IMR-90 (cell line): ENCODE measurements around the gene RABGGTA. TPM values are rescaled to one million over a fixed set of nuclear protein-coding genes. Genes with fewer than 3 reads are reported as not detected.

Source experiments
- ATAC-seq: fragments of 200-7000 bp; cut with Tn5 transposase; 2 replicates; pipeline ENCODE4 v1.9.1; 2020; ENCODE audit warnings: low read depth, mild to moderate bottlenecking, moderate library complexity
- BruUV-seq: library from RNA; stranded (reverse); fragments of 400-500 nt; replicated peaks from 2 replicates; lab custom pipeline; 2021; lab: Mats Ljungman, UMichigan
- CTCF ChIA-PET: fragments of 300-600 bp; formaldehyde crosslinking; extraction: SDS; loops from one replicate; lab custom pipeline; 2021; ENCODE audit warnings: antibody characterized with exemption; lab: Yijun Ruan, JAX
- POLR2A ChIA-PET: fragments of 300-600 bp; sonication (Branson Sonifier 250); formaldehyde crosslinking; loops from one replicate; lab custom pipeline; 2022; ENCODE audit warnings: antibody characterized with exemption; ENCODE audit not compliant: unreplicated experiment; lab: Charles Lee
- DNase-seq: peaks from one replicate; pipeline ENCODE4 v3.0.0; 2013
- H2AFZ ChIP-seq: replicated peaks from 2 replicates; pipeline ENCODE3; 2013; ENCODE audit warnings: low read length, mild to moderate bottlenecking; ENCODE audit not compliant: poor library complexity
- H2AK5ac ChIP-seq: 2 replicates; pipeline ENCODE4 v1.6.1; 2013; ENCODE audit warnings: low read depth, low read length, inconsistent platforms
- H2AK9ac ChIP-seq: replicated peaks from 2 replicates; pipeline ENCODE3; 2013; ENCODE audit warnings: mild to moderate bottlenecking, low read depth, low read length, moderate library complexity; ENCODE audit not compliant: poor library complexity
- H2BK120ac ChIP-seq: 2 replicates; pipeline ENCODE4 v1.6.1; 2013; ENCODE audit warnings: low read depth, low read length, inconsistent platforms
- H2BK15ac ChIP-seq: 3 replicates; pipeline ENCODE4 v1.6.1; 2013; ENCODE audit warnings: low read depth, low read length, inconsistent platforms
- H2BK20ac ChIP-seq: 2 replicates; pipeline ENCODE4 v1.6.1; 2013; ENCODE audit warnings: low read depth, mild to moderate bottlenecking, inconsistent platforms, low read length, moderate library complexity
- H2BK5ac ChIP-seq: 2 replicates; pipeline ENCODE4 v1.6.1; 2013; ENCODE audit warnings: mild to moderate bottlenecking, low read depth, low read length, inconsistent platforms; ENCODE audit not compliant: poor library complexity, severe bottlenecking
- H3K14ac ChIP-seq: replicated peaks from 2 replicates; pipeline ENCODE4 v1.6.1; 2013; ENCODE audit warnings: low read depth, low read length, inconsistent platforms
- H3K18ac ChIP-seq: 2 replicates; pipeline ENCODE4 v1.6.1; 2013; ENCODE audit warnings: low read depth, low read length, control low read depth
- H3K23ac ChIP-seq: 2 replicates; pipeline ENCODE4 v1.6.1; 2013; ENCODE audit warnings: low read depth, low read length, inconsistent platforms
- H3K27ac ChIP-seq: 2 replicates; pipeline ENCODE4 v1.5.1; 2013; ENCODE audit warnings: mild to moderate bottlenecking, control low read depth, low read length; ENCODE audit not compliant: insufficient read depth
- H3K27me3 ChIP-seq: 2 replicates; pipeline ENCODE4 v1.6.1; 2013; ENCODE audit warnings: low read length; ENCODE audit not compliant: control insufficient read depth, insufficient read depth
- H3K36me3 ChIP-seq: 2 replicates; pipeline ENCODE4 v1.6.1; 2013; ENCODE audit warnings: low read length, mixed read lengths; ENCODE audit not compliant: control insufficient read depth, insufficient read depth
- H3K4ac ChIP-seq: 2 replicates; pipeline ENCODE4 v1.6.1; 2013; ENCODE audit warnings: low read depth, low read length, inconsistent platforms
- H3K4me1 ChIP-seq: 2 replicates; pipeline ENCODE4 v1.6.1; 2013; ENCODE audit warnings: low read length, mixed read lengths; ENCODE audit not compliant: control insufficient read depth, insufficient read depth
- H3K4me2 ChIP-seq: 2 replicates; pipeline ENCODE4 v1.6.1; 2013; ENCODE audit warnings: low read depth, mild to moderate bottlenecking, control low read depth, low read length, moderate library complexity
- H3K4me3 ChIP-seq: 2 replicates; pipeline ENCODE4 v1.5.1; 2013; ENCODE audit warnings: low read depth, mild to moderate bottlenecking, control low read depth, low read length, moderate library complexity; ENCODE audit not compliant: insufficient read depth
- H3K56ac ChIP-seq: 2 replicates; pipeline ENCODE4 v1.6.1; 2013; ENCODE audit warnings: low read length, inconsistent platforms; ENCODE audit not compliant: insufficient read depth; ENCODE audit errors: extremely low read depth
- H3K79me1 ChIP-seq, 2 experiments: 2 replicates each; pipeline ENCODE4 v1.6.1; 2013; ENCODE audit warnings: low read length in 2 of 2, inconsistent platforms in 1 of 2, low read depth in 1 of 2
- H3K9ac ChIP-seq: 2 replicates; pipeline ENCODE4 v1.6.1; 2013; ENCODE audit warnings: low read depth, low read length, control low read depth
- H3K9me1 ChIP-seq: 2 replicates; pipeline ENCODE4 v1.6.1; 2013; ENCODE audit warnings: low read length, inconsistent platforms; ENCODE audit not compliant: insufficient read depth
- H3K9me3 ChIP-seq: 2 replicates; pipeline ENCODE4 v1.6.1; 2013; ENCODE audit warnings: low read length; ENCODE audit not compliant: control insufficient read depth, insufficient read depth
- H4K20me1 ChIP-seq: 2 replicates; pipeline ENCODE4 v1.6.1; 2013; ENCODE audit warnings: low read length, inconsistent platforms; ENCODE audit not compliant: insufficient read depth
- H4K5ac ChIP-seq: 2 replicates; pipeline ENCODE4 v1.6.1; 2013; ENCODE audit warnings: mild to moderate bottlenecking, low read depth, low read length, control low read depth
- H4K8ac ChIP-seq, 2 experiments: 2 replicates each; pipeline ENCODE4 v1.6.1; 2013; ENCODE audit warnings: low read depth in 2 of 2, low read length in 2 of 2, control low read depth in 1 of 2, inconsistent platforms in 1 of 2
- H4K91ac ChIP-seq: 2 replicates; pipeline ENCODE4 v1.6.1; 2013; ENCODE audit warnings: low read depth, low read length, inconsistent platforms; ENCODE audit not compliant: insufficient read depth
- CHD1 ChIP-seq: IDR thresholded peaks from 2 replicates; pipeline ENCODE4 v1.6.1; 2012; ENCODE audit warnings: low read depth, low read length, improper control_type of control experiment
- ELK1 ChIP-seq: fragments of 150-350 bp; IDR thresholded peaks from 2 replicates; pipeline ENCODE4 v1.6.1; 2016; ENCODE audit warnings: low read depth, mild to moderate bottlenecking, low read length, moderate library complexity, borderline replicate concordance
- MXI1 ChIP-seq: IDR thresholded peaks from 2 replicates; pipeline ENCODE4 v1.6.1; 2012; ENCODE audit warnings: low read depth, mild to moderate bottlenecking, low read length, moderate library complexity, borderline replicate concordance
- WGBS, 2 experiments: methylation state at CpG; one replicate each; pipeline versions ENCODE4 v1.1.5 to v1.1.7; 2013; ENCODE audit warnings: missing lambda C conversion rate in 2 of 2; ENCODE audit not compliant: insufficient read length in 1 of 2; ENCODE audit errors: extremely low coverage in 2 of 2; 5-methylcytosine and 5-hydroxymethylcytosine counted together
- dilution Hi-C: fragments of 300-500 bp; cut with HindIII; formaldehyde crosslinking; loops from one replicate; pipeline ENCODE4 v1.14.3; 2018; ENCODE audit warnings: low sequenced_read_pairs; ENCODE audit not compliant: unreplicated experiment
- in situ Hi-C: fragments of 300-500 bp; cut with MboI; formaldehyde crosslinking; loops from 3 replicates; pipeline ENCODE4 v1.14.3; 2019; ENCODE audit warnings: low sequenced_read_pairs, inconsistent platforms, mixed read lengths
- intact Hi-C: fragments of 100-400 bp; cut with micrococcal nuclease; formaldehyde crosslinking; loops from 2 replicates; pipeline ENCODE4 v1.10.0; 2022
- polyA plus RNA-seq, 3 experiments: library from polyadenylated mRNA; depleted of rRNA; stranded (reverse); fragments of >200 nt; gene quantifications; 2 replicates each; pipeline ENCODE4 v1.2.3, GENCODE V29; 2012; ENCODE audit warnings: low replicate concordance in 1 of 3
- total RNA-seq: library from RNA; depleted of rRNA; stranded (reverse); fragments of >200 nt; gene quantifications from 2 replicates; pipeline ENCODE4 v1.2.3, GENCODE V29; 2012

The RABGGTA gene
- total and polyA plus RNA-seq, 2 of the 4 experiments (the other 2 are of a cell fraction) = 25.6 to 55.6 TPM

- no peak overlapping the region for H3K4ac ChIP-seq
- no peak overlapping the region for H4K5ac ChIP-seq
- ChIA-PET CTCF (no interaction called here), POLR2A (no interaction called here)
- WGBS, 2 experiments = 96% methylated on average over 14 of the region's 19 CpGs; no CpG with 5 or more reads in 1 of the 2 experiments
- H3K9me1 ChIP-seq = peaks cover 40% of the 10 kb centered on the region
- no peaks in the 10 kb centered on the region for H3K9me3 ChIP-seq
- dilution Hi-C loops = no loop called here
- no peak overlapping the region for H4K91ac ChIP-seq
- H3K4me3 ChIP-seq = no peak overlapping the region
- no peak overlapping the region for H2AK9ac ChIP-seq
- TF ChIP-seq MXI1 (no peak), ELK1 (no peak), CHD1 (no peak)
- H3K23ac ChIP-seq = no peak overlapping the region
- no peak overlapping the region for H3K18ac ChIP-seq
- no peak overlapping the region for H3K27ac ChIP-seq
- H3K27me3 ChIP-seq = no peaks in the 10 kb centered on the region
- no peak overlapping the region for H2AK5ac ChIP-seq
- peaks cover 0 to 2% of the 10 kb centered on the region in 2 experiments; a peak in 1 of 4 replicates for H3K79me1 ChIP-seq
- peaks cover 2% of the 10 kb centered on the region; the same call in 1 of the 2 replicates for H3K36me3 ChIP-seq
- no peak overlapping the region for H2BK120ac ChIP-seq
- no peak overlapping the region for H3K4me2 ChIP-seq
- no peaks in the 10 kb centered on the region for H4K20me1 ChIP-seq
- H2BK20ac ChIP-seq = no peak overlapping the region
- no peak for DNase-seq
- intact Hi-C loops = no loop called here
- H3K14ac ChIP-seq = no peak overlapping the region
- H4K8ac ChIP-seq = no peak overlapping the region
- no peak overlapping the region for H3K9ac ChIP-seq
- no peak overlapping the region for H2BK15ac ChIP-seq
- no TSS peak for BruUV-seq
- no peak overlapping the region for H2BK5ac ChIP-seq
- peaks cover 22% of the 10 kb centered on the region for H3K4me1 ChIP-seq
- no peak overlapping the region for H3K56ac ChIP-seq
- in situ Hi-C loops = no loop called here
- no peak overlapping the region for H2AFZ ChIP-seq
- no peak for ATAC-seq
Measured at GRCh38 chr14:24254630-24255392, 16.6 kb downstream of the RABGGTA start.
